OCI-LY7 (cell line): Measurements from ENCODE around the gene EHD3. TPM values are rescaled to one million over a fixed set of nuclear protein-coding genes. Genes with fewer than 3 reads are reported as not detected.

ENCODE experiments used
- BruUV-seq: library from RNA; stranded (reverse); fragments of 400-500 nt; replicated peaks from 2 replicates; lab custom pipeline; 2021; lab: Mats Ljungman, UMichigan
- CTCF ChIA-PET: fragments of 300-600 bp; sonication (Branson Sonifier 250); formaldehyde crosslinking; loops from one replicate; lab custom pipeline; 2022; ENCODE audit warnings: antibody characterized with exemption; ENCODE audit not compliant: unreplicated experiment; lab: Charles Lee
- POLR2A ChIA-PET: fragments of 300-600 bp; sonication (Branson Sonifier 250); formaldehyde crosslinking; loops from one replicate; lab custom pipeline; 2022; ENCODE audit warnings: antibody characterized with exemption; lab: Charles Lee
- DNase-seq: peaks from one replicate; pipeline ENCODE4 v3.0.0-alpha.2; 2015; ENCODE audit warnings: low spot score
- H2AFZ ChIP-seq: fragments of 200-600 bp; sonication (generic), shearing (Covaris generic); 2 replicates; pipeline ENCODE4 v1.6.1; 2014; ENCODE audit warnings: mild to moderate bottlenecking, antibody characterized with exemption, low read length, moderate library complexity
- H3K27ac ChIP-seq: fragments of 200-600 bp; sonication (generic); 2 replicates; pipeline ENCODE4 v1.5.1; 2014; ENCODE audit warnings: mixed run types, low read depth, mild to moderate bottlenecking, moderate library complexity, low read length, inconsistent platforms; ENCODE audit not compliant: poor library complexity, severe bottlenecking
- H3K36me3 ChIP-seq: fragments of 200-600 bp; sonication (generic); 2 replicates; pipeline ENCODE4 v1.6.1; 2014; ENCODE audit warnings: mild to moderate bottlenecking, antibody characterized with exemption, low read length, moderate library complexity, mixed read lengths; ENCODE audit not compliant: insufficient read depth
- H3K4me1 ChIP-seq: fragments of 200-600 bp; sonication (generic); 2 replicates; pipeline ENCODE4 v1.5.1; 2014; ENCODE audit warnings: mild to moderate bottlenecking, low read length; ENCODE audit not compliant: insufficient read depth, poor library complexity, severe bottlenecking
- H3K4me2 ChIP-seq: fragments of 200-600 bp; sonication (generic); 2 replicates; pipeline ENCODE4 v1.6.1; 2014; ENCODE audit warnings: mild to moderate bottlenecking, low read length
- H3K4me3 ChIP-seq: fragments of 200-600 bp; sonication (generic); 2 replicates; pipeline ENCODE4 v1.5.1; 2014; ENCODE audit warnings: mild to moderate bottlenecking, low read depth, low read length; ENCODE audit not compliant: poor library complexity, severe bottlenecking
- H3K79me2 ChIP-seq: fragments of 200-600 bp; sonication (generic); 2 replicates; pipeline ENCODE4 v1.6.1; 2016; ENCODE audit warnings: low read depth, mild to moderate bottlenecking, low read length, moderate library complexity, mixed read lengths; ENCODE audit not compliant: insufficient read depth
- H3K9me2 ChIP-seq: fragments of 200-600 bp; sonication (generic); 2 replicates; pipeline ENCODE4 v1.6.1; 2016; ENCODE audit warnings: mild to moderate bottlenecking, low read length, mixed read lengths; ENCODE audit not compliant: insufficient read depth
- H3K9me3 ChIP-seq: fragments of 200-600 bp; sonication (generic); 2 replicates; pipeline ENCODE4 v1.6.1; 2014; ENCODE audit warnings: mild to moderate bottlenecking, mixed run types, low read length, mixed read lengths
- H4K20me1 ChIP-seq: fragments of 200-600 bp; sonication (generic); 2 replicates; pipeline ENCODE4 v1.6.1; 2014; ENCODE audit warnings: mild to moderate bottlenecking, antibody characterized with exemption, low read length, moderate library complexity, mixed read lengths; ENCODE audit not compliant: insufficient read depth
- CTCF ChIP-seq: fragments of 200-600 bp; sonication (generic); conservative IDR thresholded peaks from 2 replicates; pipeline ENCODE4 v1.5.1; 2014; ENCODE audit warnings: mild to moderate bottlenecking, antibody characterized with exemption, low read length, moderate library complexity, mixed read lengths
- EZH2phosphoT487 ChIP-seq: fragments of 200-600 bp; sonication (generic); IDR thresholded peaks from 2 replicates; pipeline ENCODE4 v1.6.1; 2018; ENCODE audit warnings: low read depth, borderline replicate concordance, mild to moderate bottlenecking, mixed run types, antibody characterized with exemption, low read length, moderate library complexity, mixed read lengths
- intact Hi-C: fragments of 100-400 bp; cut with micrococcal nuclease; formaldehyde crosslinking; loops from one replicate; pipeline ENCODE4 v1.10.0; 2022; ENCODE audit not compliant: unreplicated experiment
- total RNA-seq, 2 experiments: library from RNA; depleted of rRNA in 1 of 2; stranded (reverse); fragments of >200 nt in 1 of 2; shearing (Covaris generic) in 1 of 2; gene quantifications; 2 replicates each; pipeline ENCODE4 v1.2.3, GENCODE V29; 2014 to 2022

EHD3 gene
- total RNA-seq, 2 experiments from 2014 or later, result 0.73 to 3.4 TPM

DNA sequence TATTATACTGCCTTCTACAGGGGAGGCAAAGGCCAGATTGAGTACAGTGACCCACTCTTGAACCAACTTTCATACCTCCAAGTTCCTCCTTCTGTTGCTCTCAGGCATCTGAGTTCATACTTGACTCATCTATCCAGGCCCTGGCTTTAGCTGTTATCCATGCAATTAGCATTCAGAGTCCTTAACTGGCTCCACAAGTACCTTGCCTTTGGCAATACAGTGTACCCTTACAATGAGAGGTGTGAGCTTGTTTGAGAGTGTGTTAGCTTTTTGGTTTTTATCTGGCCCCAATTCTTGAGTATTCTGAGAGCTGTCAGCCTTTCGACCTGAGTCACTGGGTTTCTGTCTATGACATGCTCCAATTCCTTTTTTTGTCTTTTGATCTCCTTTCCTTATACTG, 60.2 kb downstream of the EHD3 start:
- BruUV-seq, result no TSS peak
- Histone ChIP-seq H2AFZ (no peak overlapping the region), H3K4me3 (no peak overlapping the region), H3K79me2 (no peaks in the 10 kb centered on the region), H3K9me3 (no peaks in the 10 kb centered on the region), H3K9me2 (no peaks in the 10 kb centered on the region), H3K4me2 (no peak overlapping the region), H4K20me1 (no peaks in the 10 kb centered on the region), H3K27ac (no peak overlapping the region), H3K4me1 (no peaks in the 10 kb centered on the region), H3K36me3 (no peaks in the 10 kb centered on the region)
- POLR2A ChIA-PET, result no interaction called here
- CTCF ChIA-PET, result no interaction called here
- no peak for DNase-seq
- TF ChIP-seq EZH2phosphoT487 (no peak), CTCF (no peak)
- intact Hi-C loops, result no loop called here

DNA sequence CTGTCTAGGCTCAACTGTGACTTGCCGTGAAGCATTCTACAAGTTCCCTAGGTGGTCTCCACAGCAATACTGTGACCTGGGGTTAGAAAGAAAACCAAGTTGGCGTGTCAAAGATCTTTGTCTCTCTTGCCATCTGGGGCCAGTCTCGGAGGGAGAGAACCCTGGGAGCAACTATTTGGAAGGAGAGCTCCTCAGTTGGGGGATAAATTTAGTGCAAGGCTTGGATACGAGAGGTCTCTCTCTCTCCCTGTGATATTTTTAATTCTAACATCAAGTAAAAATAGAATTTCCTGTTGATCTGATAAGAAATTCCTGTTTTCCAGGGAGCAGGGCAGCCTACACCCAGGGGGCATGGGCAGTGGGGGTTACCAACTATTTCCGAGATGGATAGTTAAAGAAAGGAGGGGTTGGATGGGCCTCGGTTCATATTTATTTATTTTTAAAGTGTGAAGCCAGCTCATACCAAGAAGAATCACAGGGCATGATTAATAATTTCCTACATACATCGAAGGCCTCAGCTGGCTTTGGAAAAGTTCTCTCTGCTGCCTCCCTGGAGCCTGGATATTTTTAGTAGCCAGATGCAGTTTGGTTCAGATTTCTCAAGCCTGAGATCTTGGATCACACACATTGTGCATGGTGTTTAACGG, 62.8 kb downstream of the EHD3 start:
- Histone ChIP-seq H3K4me3 (no peak overlapping the region), H3K9me3 (no peaks in the 10 kb centered on the region), H3K36me3 (no peaks in the 10 kb centered on the region), H3K4me1 (no peaks in the 10 kb centered on the region), H2AFZ (no peak overlapping the region), H4K20me1 (no peaks in the 10 kb centered on the region), H3K4me2 (no peak overlapping the region), H3K9me2 (no peaks in the 10 kb centered on the region), H3K79me2 (no peaks in the 10 kb centered on the region), H3K27ac (no peak overlapping the region)
- no peak for TF ChIP-seq EZH2phosphoT487
- TF ChIP-seq CTCF, result no peak
- no peak for DNase-seq
- POLR2A ChIA-PET, result no interaction called here
- CTCF ChIA-PET, result no interaction called here
- intact Hi-C loops, result no loop called here
- no TSS peak for BruUV-seq

GRCh38 chr2:31297751-31298150, 63.8 kb downstream of the EHD3 start:
- H3K9me3 ChIP-seq, result no peaks in the 10 kb centered on the region
- no peaks in the 10 kb centered on the region for H3K36me3 ChIP-seq
- POLR2A ChIA-PET, result no interaction called here
- peak overlapping the region; percentile 38; the same call in 1 of the 2 replicates for H2AFZ ChIP-seq
- H3K4me3 ChIP-seq, result no peak overlapping the region
- no peaks in the 10 kb centered on the region for H3K9me2 ChIP-seq
- intact Hi-C loops, result no loop called here
- CTCF ChIA-PET, result no interaction called here
- H3K4me2 ChIP-seq, result no peak overlapping the region
- BruUV-seq, result no TSS peak
- H4K20me1 ChIP-seq, result no peaks in the 10 kb centered on the region
- no peaks in the 10 kb centered on the region for H3K4me1 ChIP-seq
- H3K27ac ChIP-seq, result no peak overlapping the region
- no peaks in the 10 kb centered on the region for H3K79me2 ChIP-seq
- TF ChIP-seq EZH2phosphoT487, result no peak
- TF ChIP-seq CTCF, result no peak
- peak; percentile 29 for DNase-seq
